H9 (cell line): ENCODE measurements around the gene GLYAT. TPM values are rescaled to one million over a fixed set of nuclear protein-coding genes. Genes with fewer than 3 reads are reported as not detected.
A peak's percentile ranks its signal among the peaks of the same experiment; 100 is the strongest.

ENCODE experiments used
- DNase-seq: peaks from one replicate; pipeline ENCODE4 v3.0.0-alpha.2; 2017
- H2AFZ ChIP-seq: one replicate; pipeline ENCODE4 v1.6.1; 2013; ENCODE audit warnings: mild to moderate bottlenecking, low read length, control low read depth, moderate library complexity
- H2AK5ac ChIP-seq: 2 replicates; pipeline ENCODE4 v1.6.1; 2013; ENCODE audit warnings: low read length, control low read depth, mixed read lengths; ENCODE audit not compliant: insufficient read length
- H2BK120ac ChIP-seq: one replicate; pipeline ENCODE4 v1.6.1; 2013; ENCODE audit warnings: low read depth, mild to moderate bottlenecking, low read length, control low read depth, inconsistent platforms; ENCODE audit not compliant: poor library complexity, severe bottlenecking
- H2BK12ac ChIP-seq: 2 replicates; pipeline ENCODE4 v1.6.1; 2013; ENCODE audit warnings: low read length, control low read depth, mixed read lengths, low read depth; ENCODE audit not compliant: insufficient read length
- H2BK15ac ChIP-seq: 2 replicates; pipeline ENCODE4 v1.6.1; 2013; ENCODE audit warnings: low read depth, low read length, control low read depth
- H2BK20ac ChIP-seq: one replicate; pipeline ENCODE4 v1.6.1; 2013; ENCODE audit warnings: low read depth, mild to moderate bottlenecking, low read length, control low read depth, inconsistent platforms; ENCODE audit not compliant: poor library complexity, severe bottlenecking
- H2BK5ac ChIP-seq: 2 replicates; pipeline ENCODE4 v1.6.1; 2013; ENCODE audit warnings: low read length, control low read depth, mixed read lengths; ENCODE audit not compliant: insufficient read length
- H3K14ac ChIP-seq: 2 replicates; pipeline ENCODE4 v1.6.1; 2013; ENCODE audit warnings: low read length, control low read depth; ENCODE audit not compliant: insufficient read depth
- H3K18ac ChIP-seq: 2 replicates; pipeline ENCODE4 v1.6.1; 2013; ENCODE audit warnings: low read depth, mild to moderate bottlenecking, mixed read lengths, low read length, control low read depth; ENCODE audit not compliant: insufficient read length
- H3K23ac ChIP-seq: 2 replicates; pipeline ENCODE4 v1.6.1; 2013; ENCODE audit warnings: low read length, control low read depth, mixed read lengths, low read depth; ENCODE audit not compliant: insufficient read length
- H3K23me2 ChIP-seq: 2 replicates; pipeline ENCODE4 v1.6.1; 2013; ENCODE audit warnings: low read depth, mild to moderate bottlenecking, mixed read lengths, low read length, control low read depth; ENCODE audit not compliant: insufficient read length, poor library complexity, severe bottlenecking
- H3K27ac ChIP-seq: 2 replicates; pipeline ENCODE4 v1.5.1; 2013; ENCODE audit warnings: low read length, control low read depth, mixed read lengths, low read depth; ENCODE audit not compliant: insufficient read length
- H3K27me3 ChIP-seq: 2 replicates; pipeline ENCODE4 v1.6.1; 2013; ENCODE audit warnings: low read length, control low read depth, inconsistent platforms; ENCODE audit not compliant: insufficient read depth
- H3K4ac ChIP-seq: 2 replicates; pipeline ENCODE4 v1.6.1; 2013; ENCODE audit warnings: low read depth, mild to moderate bottlenecking, control low read depth, inconsistent platforms, low read length, moderate library complexity
- H3K4me1 ChIP-seq: 2 replicates; pipeline ENCODE4 v1.6.1; 2013; ENCODE audit warnings: low read length, control low read depth, inconsistent platforms; ENCODE audit not compliant: insufficient read depth
- H3K4me2 ChIP-seq: 2 replicates; pipeline ENCODE4 v1.6.1; 2013; ENCODE audit warnings: low read length, control low read depth, mixed read lengths; ENCODE audit not compliant: insufficient read length, insufficient read depth
- H3K56ac ChIP-seq: 2 replicates; pipeline ENCODE4 v1.6.1; 2013; ENCODE audit warnings: low read depth, mild to moderate bottlenecking, mixed read lengths, low read length, control low read depth; ENCODE audit not compliant: insufficient read length
- H3K79me1 ChIP-seq: 2 replicates; pipeline ENCODE4 v1.6.1; 2013; ENCODE audit warnings: low read depth, mild to moderate bottlenecking, moderate library complexity, low read length, control low read depth, inconsistent platforms; ENCODE audit not compliant: insufficient read depth, poor library complexity, severe bottlenecking
- H3K79me2 ChIP-seq: 2 replicates; pipeline ENCODE4 v1.6.1; 2013; ENCODE audit warnings: low read length, control low read depth, inconsistent platforms; ENCODE audit not compliant: insufficient read depth
- H3K9ac ChIP-seq: 2 replicates; pipeline ENCODE4 v1.6.1; 2013; ENCODE audit warnings: low read length, control low read depth, mixed read lengths; ENCODE audit not compliant: insufficient read length; ENCODE audit errors: extremely low read depth
- H3K9me3 ChIP-seq: one replicate; pipeline ENCODE4 v1.6.1; 2013; ENCODE audit warnings: low read depth, low read length, inconsistent platforms; ENCODE audit not compliant: control insufficient read depth
- H3T11ph ChIP-seq: one replicate; pipeline ENCODE4 v1.6.1; 2013; ENCODE audit warnings: mild to moderate bottlenecking, low read length, control low read depth, inconsistent platforms
- H4K20me1 ChIP-seq: one replicate; pipeline ENCODE4 v1.6.1; 2013; ENCODE audit not compliant: control insufficient read depth, insufficient read length, insufficient read depth
- H4K5ac ChIP-seq: 2 replicates; pipeline ENCODE4 v1.6.1; 2013; ENCODE audit warnings: low read depth, mild to moderate bottlenecking, mixed read lengths, low read length, control low read depth; ENCODE audit not compliant: insufficient read length
- H4K8ac ChIP-seq: replicated peaks from 2 replicates; pipeline ENCODE4 v1.6.1; 2013; ENCODE audit warnings: low read length, control low read depth, mixed read lengths, low read depth; ENCODE audit not compliant: insufficient read length
- H4K91ac ChIP-seq: 2 replicates; pipeline ENCODE4 v1.6.1; 2013; ENCODE audit warnings: low read depth, mild to moderate bottlenecking, moderate library complexity, mixed read lengths, low read length, control low read depth; ENCODE audit not compliant: insufficient read length
- H3K27ac Mint-ChIP-seq, 3 experiments: 2 replicates in 2 of 3; 3 replicates in 1 of 3; pipeline ENCODE4 v1.8.0; 2020 to 2021; ENCODE audit warnings: mixed read lengths in 3 of 3, mild to moderate bottlenecking in 1 of 3, moderate library complexity in 1 of 3
- H3K27me3 Mint-ChIP-seq: 2 replicates; pipeline ENCODE4 v1.8.0; 2021; ENCODE audit warnings: low read depth, mild to moderate bottlenecking, moderate library complexity, mixed read lengths
- H3K36me3 Mint-ChIP-seq, 3 experiments: 2 replicates in 2 of 3; 3 replicates in 1 of 3; pipeline ENCODE4 v1.8.0; 2020 to 2021; ENCODE audit warnings: low read depth in 3 of 3, mixed read lengths in 3 of 3; ENCODE audit not compliant: insufficient read depth in 1 of 3
- H3K4me1 Mint-ChIP-seq, 2 experiments: 2 replicates each; pipeline ENCODE4 v1.8.0; 2020; ENCODE audit warnings: mixed read lengths in 2 of 2
- H3K4me3 Mint-ChIP-seq, 2 experiments: 2 replicates in 1 of 2; 3 replicates in 1 of 2; pipeline ENCODE4 v1.8.0; 2020 to 2021; ENCODE audit warnings: mild to moderate bottlenecking in 2 of 2, mixed read lengths in 2 of 2, moderate library complexity in 1 of 2
- H3K9me3 Mint-ChIP-seq, 2 experiments: 2 replicates in 1 of 2; 3 replicates in 1 of 2; pipeline ENCODE4 v1.8.0; 2020; ENCODE audit warnings: mild to moderate bottlenecking in 2 of 2, mixed read lengths in 2 of 2, moderate library complexity in 1 of 2
- WGBS: extraction: QIAGEN DNeasy Blood & Tissue Kit; methylation state at CpG from one replicate; pipeline ENCODE4 v1.1.7; 2013; ENCODE audit warnings: missing lambda C conversion rate, low lambda C conversion rate, mixed read lengths; ENCODE audit not compliant: insufficient read length; ENCODE audit errors: extremely low coverage; 5-methylcytosine and 5-hydroxymethylcytosine counted together
- total RNA-seq: library from RNA; stranded (reverse); gene quantifications from 2 replicates; pipeline ENCODE4 v1.2.1, GENCODE V29; 2021
- TF ChIP-seq, protein P1 (sequence below): fragments of 200-600 bp; sonication (generic); conservative IDR thresholded peaks from 3 replicates; pipeline ENCODE4 v1.8.0; 2021; ENCODE audit warnings: antibody characterized with exemption, mild to moderate bottlenecking

Gene GLYAT
- total RNA-seq, 1 experiment from 2014 or later, result not detected

DNA sequence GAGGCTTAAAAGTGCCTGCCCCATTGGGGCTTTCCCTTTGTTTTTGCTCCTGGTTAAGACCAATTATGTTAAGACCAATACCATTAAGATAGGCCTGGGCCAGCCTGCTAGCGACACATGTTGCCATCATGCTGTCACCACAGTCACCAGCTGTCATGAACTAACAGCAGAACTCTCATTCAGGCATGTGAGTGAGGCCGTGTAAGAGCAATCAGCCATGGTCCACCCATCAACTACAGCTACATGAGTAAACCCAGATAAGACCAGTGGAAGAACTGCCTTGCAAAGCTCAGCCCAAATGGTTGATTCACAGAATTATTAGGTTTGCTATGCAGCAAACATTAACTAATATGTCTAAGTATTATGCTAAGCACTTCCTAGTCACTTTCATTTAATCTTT lies 19.9 kb downstream of the GLYAT start:
- peaks cover 3 to 17% (median 7%) of the 10 kb centered on the region in 3 experiments for H3K36me3 Mint-ChIP-seq
- H3K9me3 Mint-ChIP-seq, result peaks cover 76 to 83% of the 10 kb centered on the region in 2 experiments
- Histone ChIP-seq H3K4ac (no peak overlapping the region), H3K23ac (no peak overlapping the region), H3K18ac (no peak overlapping the region), H3K27ac (no peak overlapping the region), H3K23me2 (no peaks in the 10 kb centered on the region), H3K4me1 (no peaks in the 10 kb centered on the region), H2BK120ac (no peak overlapping the region), H3K27me3 (no peaks in the 10 kb centered on the region), H2AFZ (no peak overlapping the region), H3K14ac (no peak overlapping the region), H3K56ac (no peak overlapping the region), H3K9me3 (peaks cover 64% of the 10 kb centered on the region), H2BK20ac (peak overlapping the region; percentile 11), H3K79me1 (no peaks in the 10 kb centered on the region), H4K8ac (no peak overlapping the region), H2BK5ac (no peak overlapping the region), H3T11ph (no peak overlapping the region), H4K5ac (no peak overlapping the region), H4K91ac (no peak overlapping the region), H3K4me2 (no peak overlapping the region), H2BK12ac (no peak overlapping the region), H4K20me1 (no peaks in the 10 kb centered on the region), H2AK5ac (no peak overlapping the region), H3K79me2 (no peaks in the 10 kb centered on the region), H3K9ac (no peak overlapping the region), H2BK15ac (no peak overlapping the region)
- no peak for DNase-seq
- TF ChIP-seq, protein P1, sequence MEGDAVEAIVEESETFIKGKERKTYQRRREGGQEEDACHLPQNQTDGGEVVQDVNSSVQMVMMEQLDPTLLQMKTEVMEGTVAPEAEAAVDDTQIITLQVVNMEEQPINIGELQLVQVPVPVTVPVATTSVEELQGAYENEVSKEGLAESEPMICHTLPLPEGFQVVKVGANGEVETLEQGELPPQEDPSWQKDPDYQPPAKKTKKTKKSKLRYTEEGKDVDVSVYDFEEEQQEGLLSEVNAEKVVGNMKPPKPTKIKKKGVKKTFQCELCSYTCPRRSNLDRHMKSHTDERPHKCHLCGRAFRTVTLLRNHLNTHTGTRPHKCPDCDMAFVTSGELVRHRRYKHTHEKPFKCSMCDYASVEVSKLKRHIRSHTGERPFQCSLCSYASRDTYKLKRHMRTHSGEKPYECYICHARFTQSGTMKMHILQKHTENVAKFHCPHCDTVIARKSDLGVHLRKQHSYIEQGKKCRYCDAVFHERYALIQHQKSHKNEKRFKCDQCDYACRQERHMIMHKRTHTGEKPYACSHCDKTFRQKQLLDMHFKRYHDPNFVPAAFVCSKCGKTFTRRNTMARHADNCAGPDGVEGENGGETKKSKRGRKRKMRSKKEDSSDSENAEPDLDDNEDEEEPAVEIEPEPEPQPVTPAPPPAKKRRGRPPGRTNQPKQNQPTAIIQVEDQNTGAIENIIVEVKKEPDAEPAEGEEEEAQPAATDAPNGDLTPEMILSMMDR, result no peak
- no peaks in the 10 kb centered on the region for H3K4me1 Mint-ChIP-seq
- H3K27me3 Mint-ChIP-seq, result no peaks in the 10 kb centered on the region; the same call in 1 of the 2 replicates
- H3K27ac Mint-ChIP-seq, result no peak overlapping the region
- WGBS, result no CpG with 5 or more reads among the region's 2 CpGs
- H3K4me3 Mint-ChIP-seq, result no peak overlapping the region
